ENCODE measurements around the gene FLNB. TPM values are rescaled to one million over a fixed set of nuclear protein-coding genes. Genes with fewer than 3 reads are reported as not detected.
A peak's percentile ranks its signal among the peaks of the same experiment; 100 is the strongest.

Gene FLNB
- total and polyA plus RNA-seq, 2 of the 13 experiments (the other 11 are each of a cell fraction or from before 2014, with no cell fraction given) = 106 to 130 TPM

- TF ChIP-seq ZNF407 (CRISPR knock-in tag; IDR thresholded peaks at IDR 0.05; ENCODE audit: not compliant biosample characterization) (peak; percentile 69), ZNF766 (CRISPR knock-in tag; IDR thresholded peaks at IDR 0.05; ENCODE audit: borderline replicate concordance) (peak; percentile 55; the same call in 1 of the 2 replicates), MIXL1 (CRISPR knock-in tag; IDR thresholded peaks at IDR 0.05) (peak; percentile 34; the same call in 1 of the 2 replicates), HNRNPUL1 (IDR thresholded peaks at IDR 0.05; ENCODE audit: low read depth, low read length) (no peak), ZBTB25 (CRISPR knock-in tag; IDR thresholded peaks at IDR 0.05) (no peak), MYNN (CRISPR knock-in tag; IDR thresholded peaks at IDR 0.05; ENCODE audit: low read depth) (no peak), TERF1 (CRISPR knock-in tag; IDR thresholded peaks at IDR 0.05) (no peak), NR2F2 (IDR thresholded peaks at IDR 0.05; ENCODE audit: borderline replicate concordance, low read depth) (peak; percentile 75; the same call in 1 of the 2 replicates), KDM1A (CRISPR knock-in tag; IDR thresholded peaks at IDR 0.05) (peak; percentile 40; the same call in 1 of the 2 replicates), YEATS4 (CRISPR knock-in tag; IDR thresholded peaks at IDR 0.05; ENCODE audit: borderline replicate concordance) (peak; percentile 53; the same call in 1 of the 2 replicates), KDM6A (CRISPR knock-in tag; IDR thresholded peaks at IDR 0.05; ENCODE audit: low read depth) (peak; percentile 89), KLF11 (CRISPR knock-in tag; IDR thresholded peaks at IDR 0.05) (no peak), TFDP2 (CRISPR knock-in tag; IDR thresholded peaks at IDR 0.05) (peak; percentile 45), ZNF138 (CRISPR knock-in tag; IDR thresholded peaks at IDR 0.05; ENCODE audit: low read depth) (no peak), HNF4A (CRISPR knock-in tag; IDR thresholded peaks at IDR 0.05) (peak; percentile 99), ZNF552 (CRISPR knock-in tag; IDR thresholded peaks at IDR 0.05; ENCODE audit: borderline replicate concordance) (no peak)
Observed at GRCh38 chr3:58175437-58176184, 167.4 kb downstream of the FLNB start (continued).
